Measurements from ENCODE around the gene CUX1.
"Not testable (repeated sequence)": the region's sequence is repeated elsewhere in the genome, so short reads cannot be mapped to it uniquely, and the experiment has no call there.

The CUX1 gene

GRCh38 chr7:101826081-101826835 is 8.8 kb downstream of the CUX1 start:
- no peak for DNase-seq

GRCh38 chr7:101828301-101829020 is 11.0 kb downstream of the CUX1 start:
- no peak for DNase-seq

GRCh38 chr7:101829374-101829773 is 11.9 kb downstream of the CUX1 start:
- no peak for DNase-seq

GRCh38 chr7:101829821-101830220 is 12.4 kb downstream of the CUX1 start:
- DNase-seq = no peak

- DNase-seq = not testable (repeated sequence)
These were observed 14.0 kb downstream of the CUX1 start for GRCh38 chr7:101831396-101831795.

GRCh38 chr7:101832205-101832631 is 14.8 kb downstream of the CUX1 start:
- no peak for DNase-seq

- no peak for DNase-seq
These were observed 15.4 kb downstream of the CUX1 start for GRCh38 chr7:101832685-101833375.

- DNase-seq = no peak
These were observed 16.4 kb downstream of the CUX1 start for GRCh38 chr7:101833799-101834198.

- no peak for DNase-seq
These were observed 17.7 kb downstream of the CUX1 start for GRCh38 chr7:101835136-101835535.

- DNase-seq = not testable (repeated sequence)
These were observed 20.0 kb downstream of the CUX1 start for GRCh38 chr7:101837433-101837832.

- no peak for DNase-seq
These were observed 21.5 kb downstream of the CUX1 start for GRCh38 chr7:101838837-101839483.

- no peak for DNase-seq
These were observed 23.9 kb downstream of the CUX1 start for GRCh38 chr7:101841328-101841727.

- DNase-seq = no peak
These were observed 26.2 kb downstream of the CUX1 start for GRCh38 chr7:101843293-101844271.

GRCh38 chr7:101845974-101846373 is 28.5 kb downstream of the CUX1 start:
- DNase-seq = no peak

GRCh38 chr7:101846800-101847538 is 29.5 kb downstream of the CUX1 start:
- no peak for DNase-seq

- no peak for DNase-seq
These were observed 31.0 kb downstream of the CUX1 start for GRCh38 chr7:101848208-101848951.

GRCh38 chr7:101849314-101849713 is 31.9 kb downstream of the CUX1 start:
- not testable (repeated sequence) for DNase-seq

GRCh38 chr7:101852364-101852763 is 34.9 kb downstream of the CUX1 start:
- DNase-seq = not testable (repeated sequence)

- no peak for DNase-seq
These were observed 36.3 kb downstream of the CUX1 start for GRCh38 chr7:101853684-101854083.

All from hypothalamus (tissue), 51 donors.